Right renal pelvis (tissue), 4 donors: ENCODE measurements around the gene MTNR1B. TPM values are rescaled to one million over a fixed set of nuclear protein-coding genes. Genes with fewer than 3 reads are reported as not detected.

Experiments used
- DNase-seq, 4 donors: peaks; one replicate each; pipeline ENCODE4 v3.0.0-alpha.2; 2013; ENCODE audit warnings: low read depth in 4 of 4, low spot score in 3 of 4, missing footprints in 1 of 4
- polyA plus RNA-seq, 4 donors: library from polyadenylated mRNA; unstranded; fragments of 120-200 nt; gene quantifications; one replicate each; pipeline ENCODE4 v1.2.1, GENCODE V29; 2013; ENCODE audit not compliant: insufficient read length in 4 of 4

Gene MTNR1B
- not detected for polyA plus RNA-seq

DNA sequence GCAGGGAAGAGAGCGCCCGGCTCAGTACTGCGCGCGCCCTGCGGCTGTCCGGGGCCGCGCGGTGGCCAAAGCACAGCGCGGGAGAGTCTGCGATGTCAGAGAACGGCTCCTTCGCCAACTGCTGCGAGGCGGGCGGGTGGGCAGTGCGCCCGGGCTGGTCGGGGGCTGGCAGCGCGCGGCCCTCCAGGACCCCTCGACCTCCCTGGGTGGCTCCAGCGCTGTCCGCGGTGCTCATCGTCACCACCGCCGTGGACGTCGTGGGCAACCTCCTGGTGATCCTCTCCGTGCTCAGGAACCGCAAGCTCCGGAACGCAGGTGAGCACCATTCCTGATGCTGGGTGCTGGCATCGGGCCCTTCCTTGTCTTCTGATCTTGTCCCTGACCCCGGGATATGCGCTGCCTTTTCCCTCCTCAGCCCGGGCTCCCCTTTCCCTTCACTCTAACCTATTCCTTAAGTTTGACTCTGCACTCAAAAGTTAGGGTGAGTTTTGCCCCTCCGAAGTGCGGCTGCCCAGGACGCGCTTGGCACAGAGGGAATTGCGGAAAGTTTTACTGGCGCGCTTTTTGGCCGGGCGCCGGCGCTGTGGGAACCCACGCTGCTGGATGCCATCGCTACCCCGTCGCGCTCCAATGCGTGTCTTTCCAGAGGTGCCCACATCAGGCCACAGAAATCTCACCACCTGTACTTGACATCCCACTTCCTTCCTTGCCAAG, at the start of gene MTNR1B:
Gene MTNR1B, plus strand, starts transcription at position 18 of the 714 bp plus-strand sequence. Its CDS starts 75 bp downstream, at position 93.
- DNase-seq, result no peak

DNA sequence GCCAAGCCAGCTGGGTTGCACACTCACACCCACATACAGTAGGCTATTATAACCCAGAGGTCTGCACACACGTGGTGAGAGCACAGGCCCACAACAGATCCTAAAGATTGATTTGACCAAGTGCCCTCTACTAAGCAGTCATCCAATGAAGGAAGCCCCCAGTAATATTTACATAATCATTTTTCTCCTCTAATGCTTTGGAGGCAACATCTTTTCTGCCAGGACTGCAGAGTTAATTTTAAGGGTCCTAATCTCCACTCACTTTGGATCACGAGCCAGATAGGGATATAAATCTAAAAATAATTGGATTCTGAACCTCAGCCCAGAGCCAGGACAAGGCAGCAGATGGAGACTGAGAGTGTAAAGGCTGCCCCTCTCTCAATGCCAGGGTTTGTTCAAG, 49.1 kb upstream of the MTNR1B start:
- DNase-seq, result no peak

DNA sequence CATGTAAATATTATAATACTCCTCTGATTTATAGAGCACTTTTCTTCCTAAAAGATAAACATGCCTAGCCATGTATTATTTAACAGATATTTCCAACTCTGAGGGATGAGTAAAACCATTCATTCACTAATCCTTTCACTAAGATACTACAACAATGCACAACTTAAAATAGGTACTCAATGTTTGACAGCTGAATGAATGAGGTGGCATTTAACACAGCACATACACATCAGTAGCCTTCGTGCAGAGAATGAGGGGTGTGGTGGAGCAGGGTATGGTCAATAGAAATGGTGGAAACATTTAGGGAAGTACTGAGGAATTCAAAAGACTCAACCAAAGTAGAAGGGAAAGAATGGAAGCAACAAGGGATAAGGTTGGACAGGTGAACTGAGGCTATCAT, 46.7 kb upstream of the MTNR1B start:
- DNase-seq, result no peak

DNA sequence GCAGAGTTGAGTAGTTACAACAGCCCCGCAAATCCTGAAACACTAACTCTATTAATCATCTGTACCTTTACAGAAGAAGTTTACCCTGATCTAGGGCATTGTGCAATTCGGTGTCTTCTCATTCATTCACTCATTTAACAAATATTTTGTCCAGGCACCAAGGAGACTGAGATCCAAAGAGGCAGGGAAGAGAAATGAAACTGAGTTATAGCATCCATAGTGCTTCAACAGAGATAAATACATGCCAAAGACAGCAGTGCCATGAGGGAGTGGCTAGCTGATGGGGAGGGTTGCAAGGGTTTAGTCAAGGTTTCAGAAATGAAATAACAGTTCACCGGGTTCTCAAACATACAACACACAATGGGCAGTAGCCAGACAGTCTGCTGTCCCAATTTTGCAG, 40.2 kb upstream of the MTNR1B start:
- DNase-seq, result no peak

DNA sequence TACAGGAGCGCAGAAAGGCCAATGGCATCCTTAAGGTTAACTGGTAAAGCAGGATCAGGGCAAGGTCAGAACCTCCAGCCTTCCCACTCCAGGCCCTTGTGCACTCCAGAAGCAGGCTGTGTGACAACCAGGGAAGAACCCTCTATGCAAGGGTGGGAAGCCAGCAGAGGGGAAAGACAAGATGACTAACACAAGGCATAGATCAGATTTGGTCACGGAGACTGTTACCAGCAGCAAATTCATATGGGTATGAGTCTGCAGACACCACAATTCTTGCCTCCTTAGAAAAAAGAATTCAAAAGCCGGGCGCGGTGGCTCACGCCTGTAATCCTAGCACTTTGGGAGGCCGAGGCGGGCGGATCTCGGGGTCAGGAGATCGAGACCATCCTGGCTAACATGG, 39.8 kb upstream of the MTNR1B start:
- no peak for DNase-seq

DNA sequence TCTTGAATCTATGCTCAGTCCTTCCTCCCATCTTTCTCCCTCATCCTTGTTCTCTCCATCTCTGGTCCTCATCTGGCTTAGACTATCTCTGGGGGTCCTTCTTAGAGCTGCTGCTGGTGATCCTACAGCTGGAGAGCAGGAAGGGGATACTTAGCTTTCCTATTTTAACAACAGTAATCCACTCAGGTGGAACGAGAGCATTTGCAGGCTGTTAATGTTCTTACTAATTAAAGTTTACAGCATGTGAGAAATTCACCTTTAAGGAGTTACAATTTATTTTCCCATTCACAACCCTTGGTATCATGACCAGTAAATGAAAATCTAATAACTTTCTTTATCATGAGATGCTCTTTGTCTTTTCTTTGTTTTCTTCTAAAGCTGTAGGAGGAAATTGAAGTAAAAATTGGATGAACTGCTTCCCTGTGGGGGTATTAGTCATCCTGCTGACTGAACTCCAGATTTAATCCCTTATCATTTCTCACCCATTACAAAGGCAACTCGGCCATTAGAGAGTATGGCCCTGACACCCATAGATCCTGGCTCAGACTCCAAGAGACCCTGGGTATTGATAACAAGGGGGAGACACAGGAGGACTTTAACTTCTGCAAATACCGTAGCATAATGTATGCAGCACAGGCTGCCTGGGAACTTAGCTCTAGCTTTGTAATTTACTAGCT, 37.6 kb upstream of the MTNR1B start:
- peak in 1 of 4 donors; percentile 5 for DNase-seq

DNA sequence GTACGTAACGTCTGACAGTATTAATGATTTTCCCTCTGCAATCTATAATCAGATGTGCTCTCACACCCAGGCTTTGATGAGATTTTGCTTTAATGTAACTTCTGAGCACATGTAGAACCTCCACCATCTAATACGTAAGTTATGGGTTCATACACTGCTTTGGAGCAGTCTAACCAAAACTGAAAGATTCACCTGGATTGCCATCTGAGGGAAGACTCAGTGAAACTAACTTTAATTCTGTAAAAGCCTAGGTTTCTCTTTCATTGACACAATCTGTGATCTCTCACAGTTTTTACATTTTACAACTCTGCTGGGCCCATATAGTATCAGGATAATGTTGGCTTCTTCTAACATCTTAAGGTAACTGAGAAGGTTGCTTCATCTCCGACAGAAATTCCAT, 30.1 kb upstream of the MTNR1B start:
- no peak for DNase-seq

DNA sequence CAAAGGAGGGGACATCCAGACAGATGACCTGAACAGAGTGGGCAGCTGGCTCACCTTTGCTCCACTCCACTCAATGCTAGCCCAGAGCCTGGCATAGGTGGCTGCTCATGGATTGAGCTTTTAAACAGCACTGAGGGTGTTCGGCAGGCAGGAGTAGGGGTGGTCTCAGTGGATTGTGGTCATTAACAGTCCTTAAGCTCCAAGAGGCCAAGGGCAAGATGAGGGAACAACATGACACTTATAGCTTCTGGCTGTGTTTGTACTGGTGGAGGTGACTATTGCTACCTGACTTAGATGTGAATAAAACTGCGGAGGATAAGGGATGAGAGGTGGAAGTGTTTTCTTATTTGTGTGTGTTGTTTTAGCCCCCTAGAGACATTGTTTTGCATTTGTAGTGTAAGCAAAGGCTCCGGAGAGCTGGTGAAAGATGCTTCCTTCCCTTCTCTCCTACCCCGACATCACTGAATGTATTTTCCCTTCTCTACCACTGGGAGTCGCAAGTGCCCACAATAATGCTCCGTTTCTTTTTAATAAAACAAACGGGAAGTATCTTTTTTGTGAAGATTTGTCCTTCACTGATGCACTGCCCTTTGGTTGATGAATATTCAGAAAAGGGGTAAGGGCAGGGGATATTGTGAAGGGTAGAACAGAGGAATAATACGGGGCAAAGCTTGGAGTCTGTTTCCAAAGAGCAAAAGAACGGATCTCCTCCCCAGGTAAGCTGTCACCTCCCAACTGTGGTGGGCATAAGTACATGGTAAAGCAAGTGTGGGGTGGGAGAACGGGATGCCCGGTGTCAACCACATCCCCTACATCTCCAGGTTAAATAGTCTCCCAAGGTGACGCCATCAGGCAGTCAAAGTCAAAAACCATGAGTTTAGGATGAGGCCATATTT, 27.5 kb upstream of the MTNR1B start:
- peak in 2 of 4 donors; percentile 3 to 13 for DNase-seq

DNA sequence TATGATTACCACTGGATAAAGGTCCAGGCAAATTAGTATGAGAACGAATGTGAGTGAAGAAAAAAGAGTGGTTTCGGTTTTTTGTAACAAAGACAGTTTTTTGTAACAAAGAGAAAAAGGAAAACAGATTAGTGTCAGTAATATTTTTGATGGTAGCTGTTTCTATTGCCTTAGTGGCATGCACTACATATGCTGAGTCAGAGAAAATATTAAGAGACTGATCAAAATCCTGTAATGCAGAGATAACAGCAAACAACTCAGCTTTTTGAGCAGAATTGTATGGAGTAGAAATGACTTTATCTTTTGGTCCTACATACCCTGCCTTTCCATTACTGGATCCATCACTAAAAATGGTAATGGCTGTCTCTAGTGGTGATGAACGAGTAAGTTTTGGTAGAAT, 22.7 kb upstream of the MTNR1B start:
- DNase-seq, result no peak

DNA sequence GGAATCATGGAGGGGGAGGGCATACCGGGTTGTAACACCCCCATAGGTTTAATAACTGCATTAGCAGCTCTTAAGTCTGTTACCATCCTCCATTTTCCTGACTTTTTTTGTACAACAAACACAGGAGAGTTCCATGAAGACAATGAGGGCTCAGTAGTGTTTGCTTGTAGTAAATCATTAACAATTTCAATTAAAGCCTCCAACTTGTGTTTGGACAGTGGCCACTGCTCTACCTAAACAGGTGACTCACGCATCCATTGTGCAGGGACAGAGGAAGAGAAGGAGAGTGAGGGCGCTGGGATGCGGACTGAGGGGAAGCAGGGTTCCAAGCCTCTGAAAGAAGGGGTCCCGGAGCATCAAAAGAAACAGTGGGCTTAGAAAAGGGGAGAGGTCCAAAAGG, 21.3 kb upstream of the MTNR1B start:
- no peak for DNase-seq

DNA sequence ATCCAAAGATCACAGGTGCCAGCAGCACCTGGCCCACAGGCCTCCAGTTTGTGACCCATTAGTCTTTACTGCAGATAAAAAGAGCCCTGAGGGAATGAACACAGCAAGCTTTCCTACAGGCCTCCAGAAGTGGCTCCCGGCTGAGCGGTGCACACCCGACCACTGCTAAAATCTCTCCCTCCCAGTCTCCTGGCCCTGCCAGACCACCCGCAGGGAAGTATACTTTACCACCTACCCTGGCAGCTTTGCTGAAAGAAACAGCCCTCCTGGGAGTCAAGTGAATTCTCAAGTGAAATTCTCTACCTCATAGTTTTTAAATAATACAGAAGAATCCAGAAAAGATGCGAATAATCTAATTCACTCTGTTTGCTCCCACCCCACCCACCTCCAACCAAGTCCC, 15.4 kb upstream of the MTNR1B start:
- no peak for DNase-seq

DNA sequence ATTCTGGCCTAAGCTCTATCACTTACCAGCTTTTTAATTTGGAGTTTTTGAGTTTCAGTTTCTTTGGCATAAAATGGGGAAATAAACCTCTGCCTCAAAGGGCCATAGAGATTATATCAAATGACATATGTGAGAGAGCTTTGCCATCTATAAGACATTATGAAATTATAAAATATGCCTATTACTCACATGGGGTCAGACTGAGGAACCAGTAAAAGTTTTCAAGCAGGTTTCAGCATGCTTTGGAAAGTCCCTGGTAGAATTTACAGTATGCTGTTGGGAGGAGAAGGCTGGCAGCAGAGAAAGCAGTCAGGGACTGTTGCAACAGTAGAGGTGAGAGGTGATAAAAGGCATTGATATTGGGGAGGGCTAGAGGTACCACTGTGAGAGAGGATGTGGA, 13.6 kb upstream of the MTNR1B start:
- no peak for DNase-seq

DNA sequence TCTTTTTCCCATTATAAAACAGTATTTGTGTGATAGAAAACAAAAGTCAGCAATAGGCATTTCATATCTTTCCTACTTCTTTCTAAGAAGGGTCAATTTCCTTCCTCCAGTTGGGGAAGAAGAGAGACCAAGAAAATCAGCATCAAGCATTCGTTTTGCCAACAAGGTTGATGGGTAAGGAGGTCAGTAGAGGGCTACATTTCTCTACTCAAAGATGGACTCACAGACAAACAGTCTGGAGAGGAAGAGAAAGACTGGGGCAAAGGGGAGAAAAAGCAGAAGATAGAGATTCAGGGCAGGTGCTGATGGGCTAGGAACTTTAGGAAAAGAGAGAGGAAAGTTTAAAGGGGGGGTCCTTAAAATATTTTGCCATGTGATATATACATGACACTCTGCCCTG, 8.6 kb upstream of the MTNR1B start:
- DNase-seq, result no peak

DNA sequence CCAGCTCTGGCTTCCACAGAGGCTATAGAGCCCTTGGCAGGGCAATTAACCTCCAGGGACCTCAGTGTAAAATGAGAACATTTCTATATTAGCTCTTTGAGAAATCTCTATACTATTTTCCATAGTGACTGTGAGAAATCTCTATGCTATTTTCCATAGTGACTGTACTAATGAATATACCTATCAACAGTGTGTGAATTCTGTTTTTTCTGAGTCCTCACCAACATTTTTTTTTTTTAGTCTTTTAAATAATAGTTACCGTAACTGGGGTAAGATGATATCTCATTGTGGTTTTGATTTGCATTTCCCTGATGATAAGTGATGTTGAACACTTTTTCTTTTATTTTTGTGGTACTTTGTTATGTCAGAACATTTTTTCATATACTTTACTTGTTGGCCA, 7.0 kb upstream of the MTNR1B start:
- no peak for DNase-seq

DNA sequence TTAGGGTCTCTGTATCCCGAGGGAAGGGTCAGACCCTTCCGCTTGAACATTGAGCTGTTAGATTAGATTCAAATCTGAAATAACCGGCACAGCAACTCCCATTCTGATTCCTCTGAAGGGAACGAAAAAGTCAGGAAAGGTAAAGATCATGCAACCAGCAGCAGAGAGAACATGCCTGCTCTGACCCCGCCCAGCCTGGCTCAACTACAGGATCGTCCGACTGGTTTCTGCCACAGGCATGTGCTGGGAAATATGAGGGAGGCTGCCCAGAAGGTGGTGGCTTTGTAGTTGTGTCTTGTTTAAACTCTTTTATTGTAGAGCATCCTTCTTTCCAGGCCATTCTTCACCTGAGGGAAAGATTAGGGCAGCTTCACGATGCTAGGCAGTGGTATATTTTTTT, 5.0 kb upstream of the MTNR1B start:
- DNase-seq, result no peak

DNA sequence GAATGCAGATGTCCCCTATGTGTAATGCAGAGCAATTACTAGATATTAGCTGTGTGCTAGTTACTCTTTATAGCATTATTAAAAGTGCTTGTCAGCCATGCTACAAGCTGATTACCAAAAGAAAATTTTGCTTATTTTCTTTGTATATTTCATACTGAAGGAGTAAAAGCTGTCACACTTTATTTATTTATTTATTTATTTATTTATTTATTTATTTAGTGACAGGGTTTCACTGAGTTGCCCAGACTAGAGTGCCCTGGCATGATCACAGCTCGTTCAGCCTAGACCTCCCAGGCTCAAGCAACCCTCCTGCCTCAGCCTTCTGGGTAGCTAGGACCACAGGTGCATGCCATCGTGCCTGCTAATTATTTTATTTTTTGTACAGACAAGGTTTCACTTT, 4.3 kb upstream of the MTNR1B start:
- no peak for DNase-seq

DNA sequence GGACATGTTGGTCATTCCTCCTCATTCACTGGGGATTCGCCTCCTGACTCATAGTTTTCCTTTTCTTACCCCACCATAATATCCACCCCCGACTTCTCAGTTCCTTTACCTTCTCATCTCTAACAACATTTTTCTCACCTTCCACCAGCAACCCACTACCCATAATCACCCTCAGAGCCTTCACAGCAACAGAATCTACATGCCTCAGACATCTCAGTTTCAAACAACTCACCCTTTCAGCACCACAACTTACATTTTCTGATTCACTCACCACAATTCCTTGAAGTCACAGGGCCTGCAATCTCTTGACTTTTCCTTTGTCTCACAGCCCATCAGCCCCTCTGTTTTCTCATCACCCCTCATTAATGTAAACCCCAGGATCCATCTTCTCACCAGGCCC, 2.3 kb upstream of the MTNR1B start:
- no peak for DNase-seq

DNA sequence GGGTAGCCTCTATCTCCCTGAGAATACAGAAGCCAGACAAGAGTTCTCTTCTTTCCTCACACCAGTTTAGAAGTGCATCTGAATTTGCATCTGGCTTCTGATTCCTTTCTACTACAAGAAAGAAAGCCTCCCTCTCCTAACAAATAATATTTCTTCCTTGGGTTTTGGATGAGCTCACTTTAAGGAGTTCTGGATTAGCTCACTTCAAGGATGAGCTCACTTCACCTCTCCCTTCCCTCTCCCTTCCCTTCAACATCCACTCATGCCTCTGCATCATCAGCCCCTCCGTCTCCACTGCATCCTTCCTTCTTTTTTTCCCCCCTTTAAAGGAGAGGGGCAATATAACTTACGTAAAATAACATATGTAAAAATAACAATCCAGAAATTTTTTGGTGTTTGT, 1.6 kb upstream of the MTNR1B start:
- DNase-seq, result no peak

DNA sequence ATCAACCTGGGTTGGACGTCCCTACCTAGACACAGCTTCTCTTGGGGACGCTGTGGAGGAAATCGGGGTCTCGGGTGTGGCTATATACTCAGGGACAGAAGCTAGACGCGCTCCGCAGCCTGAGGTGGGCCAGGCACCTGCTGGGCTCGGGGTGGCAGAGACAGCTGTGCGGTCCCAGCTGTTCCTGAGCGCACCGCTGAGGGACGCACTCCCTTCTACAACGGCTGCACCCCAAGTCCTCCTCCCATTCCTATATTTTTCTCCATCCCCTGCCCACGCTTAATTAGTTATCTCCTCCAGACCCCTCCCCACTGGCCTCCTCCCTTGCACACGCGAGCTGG, 188 bp upstream of the MTNR1B start:
- no peak for DNase-seq

DNA sequence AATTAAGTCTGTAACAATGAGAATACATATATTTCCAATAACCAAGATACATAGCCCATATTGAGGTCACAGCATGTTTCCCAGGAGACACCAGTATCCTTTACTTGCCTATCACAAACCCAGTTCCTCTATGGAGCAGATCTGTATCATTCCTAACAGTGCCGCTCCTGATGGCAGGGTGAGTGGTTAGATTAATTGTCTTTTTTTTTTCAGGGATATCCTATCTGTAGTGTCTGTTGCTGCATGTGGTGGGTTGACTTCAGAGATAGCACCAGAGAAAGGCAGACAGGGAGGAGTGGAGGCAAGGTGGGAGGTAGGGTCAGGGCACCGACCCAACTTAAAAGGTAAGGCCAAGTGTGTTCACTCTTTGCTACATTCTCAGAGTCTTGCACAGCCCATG, 2.8 kb downstream of the MTNR1B start:
- DNase-seq, result no peak

DNA sequence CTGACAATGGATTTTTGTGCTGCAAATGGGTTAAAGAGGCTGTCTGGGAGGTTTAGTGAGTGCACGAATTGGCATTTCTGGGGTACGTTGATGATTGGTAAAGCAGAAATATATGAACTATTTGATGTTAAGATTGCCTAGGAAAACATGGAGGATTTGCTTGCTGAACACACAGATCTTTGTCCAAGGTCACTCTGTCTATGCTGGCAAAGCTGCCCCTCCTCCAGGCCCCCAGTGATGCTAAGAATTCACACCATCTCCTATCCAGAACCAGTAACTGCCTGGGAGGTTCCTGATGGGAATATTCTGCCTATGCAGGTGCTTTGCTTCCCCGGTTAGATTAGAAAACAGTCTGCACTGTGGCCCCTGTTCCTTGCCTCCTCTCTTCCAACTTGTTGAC, 5.8 kb downstream of the MTNR1B start:
- DNase-seq, result no peak

DNA sequence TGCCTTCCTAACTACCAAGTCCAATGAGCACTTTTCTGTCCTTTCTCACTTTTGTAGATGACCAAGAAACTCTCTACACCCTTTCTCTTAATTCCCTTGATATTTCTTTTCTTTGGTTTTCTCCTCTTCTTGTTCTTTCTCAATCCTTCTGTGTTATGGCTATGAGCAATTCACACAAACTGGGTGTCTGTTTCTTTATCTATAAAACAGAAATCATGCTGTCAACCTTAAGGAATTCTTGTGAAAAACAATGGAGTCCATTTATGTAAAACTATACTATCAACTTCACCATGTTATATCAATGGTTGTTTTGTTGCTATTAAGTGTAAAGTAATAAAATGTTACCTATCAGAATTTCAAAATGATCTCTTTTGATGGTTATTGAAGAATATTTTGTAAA, 7.2 kb downstream of the MTNR1B start:
- no peak for DNase-seq
